Transverse colon (tissue), 4 donors: Measurements from ENCODE around the gene ETFDH.

Experiments
- CTCF ChIP-seq, 5 experiments: fragments of 200-600 bp in 3 of 5; fragments of 450-650 bp in 2 of 5; sonication (generic) in 3 of 5; IDR thresholded peaks; 1 replicate in 2 of 5; 2 replicates in 3 of 5; pipeline ENCODE4 v1.5.1; 2016 to 2017; ENCODE audit warnings: antibody characterized with exemption in 5 of 5, inconsistent platforms in 3 of 5, mild to moderate bottlenecking in 2 of 5, moderate library complexity in 1 of 5
- POLR2A ChIP-seq: fragments of 450-650 bp; IDR thresholded peaks from one replicate; pipeline ENCODE4 v1.6.1; 2016; ENCODE audit warnings: antibody characterized with exemption, mild to moderate bottlenecking, moderate library complexity
- POLR2AphosphoS5 ChIP-seq, 3 donors: sonication (generic); formaldehyde crosslinking; IDR thresholded peaks; one replicate each; pipeline ENCODE4 v1.6.1; 2016; ENCODE audit warnings: antibody characterized with exemption in 3 of 3

GRCh38 chr4:158750379-158750778 lies 78.3 kb downstream of the ETFDH start:
- TF ChIP-seq CTCF (IDR thresholded peaks at IDR 0.05) (no peak), POLR2A (no peak), POLR2AphosphoS5 (IDR thresholded peaks at IDR 0.05) (no peak)
